Suppressor macrophage treated with lipopolysaccharide for 4 hours (primary cell): ENCODE measurements around the gene FGF14.

Experiments
- DNase-seq: peaks from one replicate; pipeline ENCODE4 v3.0.0-alpha.2; 2020

FGF14 gene

GRCh38 chr13:102302534-102302933, 99.3 kb downstream of the FGF14 start:
- no peak for DNase-seq

DNA sequence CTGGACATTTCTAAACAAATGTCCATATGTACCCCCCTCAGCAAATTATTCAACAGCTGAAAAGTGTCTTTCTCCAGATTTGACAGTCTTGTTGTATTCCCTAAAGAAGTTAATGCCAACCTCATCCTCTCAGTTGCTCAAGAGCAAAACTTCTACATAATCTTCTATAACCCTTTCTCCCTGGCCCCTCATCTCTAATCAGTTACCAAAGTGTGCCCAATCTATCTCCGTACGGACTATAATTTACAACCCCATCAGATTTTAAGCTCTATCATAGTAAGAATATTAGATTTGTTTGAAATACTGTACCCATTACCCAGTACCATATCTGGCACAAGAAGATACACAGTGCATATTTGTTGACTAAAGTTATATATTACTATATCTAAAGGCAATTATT, 101.5 kb downstream of the FGF14 start:
- DNase-seq = no peak

- no peak for DNase-seq
Measured at GRCh38 chr13:102299366-102299765, 102.5 kb downstream of the FGF14 start.

- no peak for DNase-seq
Measured at GRCh38 chr13:102298051-102298450, 103.8 kb downstream of the FGF14 start.

DNA sequence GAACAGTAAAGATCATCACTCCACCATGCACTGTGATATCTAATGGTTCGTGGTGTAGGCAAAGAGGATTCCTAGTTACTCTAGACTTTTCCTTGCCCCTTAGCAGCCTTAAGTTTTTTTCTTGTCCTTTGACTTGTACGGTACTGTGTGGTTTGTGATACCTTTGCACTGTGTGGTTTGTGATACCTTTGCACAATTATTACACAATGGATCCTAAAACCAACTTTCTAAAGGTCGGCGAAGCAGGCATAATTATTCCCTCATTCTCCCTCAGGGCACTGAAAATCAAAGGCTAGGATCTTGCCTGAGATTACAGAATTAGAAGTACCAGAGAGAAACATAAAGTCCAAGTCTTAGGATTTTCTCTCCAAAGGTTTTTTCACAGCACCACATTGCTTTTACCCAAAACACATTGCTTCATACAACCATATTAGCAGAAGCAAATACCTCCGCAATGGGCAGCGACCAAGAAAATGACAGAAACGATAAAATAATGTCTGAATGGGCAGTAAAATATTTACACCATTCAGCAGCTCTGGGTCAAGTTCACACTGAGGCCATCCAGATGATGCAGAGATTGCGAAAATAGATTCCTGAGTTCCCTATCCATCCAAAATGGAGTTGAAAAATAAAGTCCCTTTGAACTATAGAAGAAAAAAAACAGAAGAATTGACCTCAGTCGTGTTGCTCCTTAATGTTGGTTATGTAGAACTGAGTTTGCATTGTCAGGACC, 106.4 kb downstream of the FGF14 start:
- DNase-seq = no peak

GRCh38 chr13:102294407-102295018, 107.3 kb downstream of the FGF14 start:
- no peak for DNase-seq

DNA sequence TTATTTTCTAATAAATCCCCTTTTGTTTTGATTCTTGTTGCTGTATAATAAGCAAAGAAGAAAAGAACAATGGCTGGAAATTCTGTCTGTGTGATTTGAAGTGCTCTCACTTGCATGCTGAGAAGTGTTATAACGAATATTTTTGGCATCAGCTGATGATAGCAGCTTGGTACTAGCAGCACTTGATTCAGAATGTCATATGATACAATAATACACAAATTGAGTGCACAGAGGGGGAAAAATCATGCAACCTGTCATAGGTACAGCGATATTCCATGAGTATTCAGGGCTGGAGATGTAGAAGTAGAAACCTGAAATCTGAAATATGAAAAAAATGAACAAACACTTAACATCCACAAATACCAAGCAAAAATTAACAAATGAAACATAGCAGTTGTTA, 108.1 kb downstream of the FGF14 start:
- no peak for DNase-seq

- DNase-seq = no peak
Measured at GRCh38 chr13:102291587-102292218, 110.1 kb downstream of the FGF14 start.

DNA sequence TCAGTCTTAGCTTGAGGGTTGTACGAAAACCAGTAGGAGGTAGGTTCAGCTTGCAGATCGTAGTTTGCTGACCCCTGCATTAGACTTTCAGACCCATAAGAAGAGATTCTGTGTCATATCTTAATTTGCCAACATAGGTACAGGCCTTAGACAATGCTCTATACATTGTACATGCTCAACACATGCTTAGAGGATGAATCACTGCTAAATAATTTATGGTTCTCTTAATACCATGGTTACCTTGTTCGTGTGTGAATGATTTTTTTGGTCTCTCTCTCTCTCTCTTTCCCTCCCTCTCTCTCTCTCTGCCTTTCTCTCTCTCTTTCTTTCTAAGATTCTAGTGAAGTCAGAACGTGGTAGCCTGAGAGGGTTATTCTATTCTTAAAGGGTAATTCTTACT, 112.2 kb downstream of the FGF14 start:
- DNase-seq = no peak

- no peak for DNase-seq
Measured at GRCh38 chr13:102286326-102286725, 115.5 kb downstream of the FGF14 start.

- no peak for DNase-seq
Measured at GRCh38 chr13:102280366-102280765, 121.5 kb downstream of the FGF14 start.

- no peak for DNase-seq
Measured at GRCh38 chr13:102277286-102277685, 124.6 kb downstream of the FGF14 start.

GRCh38 chr13:102276404-102276803, 125.4 kb downstream of the FGF14 start:
- DNase-seq = no peak

DNA sequence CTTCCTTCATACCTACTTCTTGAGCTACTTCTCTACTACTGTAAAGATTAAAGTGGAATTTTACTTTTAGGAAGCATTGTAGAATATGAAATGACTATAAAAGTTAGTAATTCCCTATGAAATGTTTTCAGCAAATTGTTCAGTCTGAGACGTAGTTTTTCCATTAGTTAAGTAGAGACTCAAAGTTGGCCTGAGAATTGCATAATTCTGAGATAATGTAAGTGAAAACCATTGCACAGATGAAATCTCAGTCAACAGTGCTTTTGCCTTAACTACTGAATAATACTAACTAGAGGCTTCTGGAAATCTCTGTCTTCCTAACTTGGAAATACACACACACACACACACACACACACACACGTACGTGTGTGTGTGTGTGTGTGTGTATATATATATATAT, 125.9 kb downstream of the FGF14 start:
- no peak for DNase-seq

DNA sequence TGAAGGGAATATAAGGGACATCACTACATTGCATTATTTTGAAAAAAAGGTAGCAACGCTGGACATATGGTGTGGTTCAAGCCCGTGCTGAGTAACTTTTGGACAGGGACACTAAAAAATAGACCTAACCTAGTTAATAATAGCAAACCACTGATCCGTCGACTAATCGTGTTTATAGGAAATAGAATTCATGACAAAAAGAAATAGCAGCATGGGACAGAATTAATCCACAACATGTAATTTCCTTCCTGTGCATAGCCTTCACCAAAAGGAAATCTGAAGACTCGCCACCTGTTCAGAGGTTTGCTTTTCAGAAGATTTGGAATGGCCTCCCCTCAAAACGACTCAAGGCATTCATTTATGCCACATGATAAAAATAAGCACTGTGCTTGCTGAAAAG, 128.7 kb downstream of the FGF14 start:
- no peak for DNase-seq

- DNase-seq = no peak
Measured at GRCh38 chr13:102267191-102267590, 134.7 kb downstream of the FGF14 start.

- DNase-seq = no peak
Measured at GRCh38 chr13:102261809-102262208, 140.0 kb downstream of the FGF14 start.

DNA sequence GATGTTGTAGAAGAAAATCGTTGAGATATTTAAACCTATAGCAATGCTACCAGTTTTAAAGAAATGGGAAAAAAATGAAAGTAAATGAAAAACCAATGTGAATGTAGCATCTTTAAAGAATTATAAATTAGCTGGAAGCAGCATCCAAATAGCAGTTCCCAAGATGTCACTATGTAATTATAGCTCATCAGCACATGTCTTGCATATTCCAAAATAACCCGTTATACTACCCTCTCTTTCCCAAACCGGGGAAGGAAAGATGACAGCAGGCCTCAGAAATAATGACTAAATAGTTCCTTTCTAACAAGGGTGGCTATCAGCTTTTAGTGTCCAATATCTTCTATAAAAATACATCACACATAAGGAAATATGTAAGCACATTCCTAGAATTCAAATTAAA, 140.5 kb downstream of the FGF14 start:
- no peak for DNase-seq

DNA sequence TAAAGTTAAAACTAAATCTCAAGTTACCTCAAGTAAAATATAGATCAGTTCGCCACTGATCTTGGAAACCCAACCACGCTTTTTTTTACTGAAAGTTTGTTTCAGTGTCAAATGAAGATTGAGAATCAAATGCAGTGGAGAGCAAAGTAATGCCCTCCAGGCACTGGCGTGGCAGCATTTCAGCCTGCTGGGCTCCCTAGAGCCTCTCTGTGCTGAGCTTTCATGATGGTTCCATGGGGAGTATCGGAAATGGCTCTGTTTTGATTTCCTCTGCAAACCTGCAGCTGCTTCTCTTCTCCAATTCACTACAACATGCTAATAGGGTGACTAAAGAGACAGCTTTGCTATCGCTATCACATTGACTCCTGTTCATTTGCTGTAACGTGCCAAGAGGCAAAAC, 141.6 kb downstream of the FGF14 start:
- no peak for DNase-seq

DNA sequence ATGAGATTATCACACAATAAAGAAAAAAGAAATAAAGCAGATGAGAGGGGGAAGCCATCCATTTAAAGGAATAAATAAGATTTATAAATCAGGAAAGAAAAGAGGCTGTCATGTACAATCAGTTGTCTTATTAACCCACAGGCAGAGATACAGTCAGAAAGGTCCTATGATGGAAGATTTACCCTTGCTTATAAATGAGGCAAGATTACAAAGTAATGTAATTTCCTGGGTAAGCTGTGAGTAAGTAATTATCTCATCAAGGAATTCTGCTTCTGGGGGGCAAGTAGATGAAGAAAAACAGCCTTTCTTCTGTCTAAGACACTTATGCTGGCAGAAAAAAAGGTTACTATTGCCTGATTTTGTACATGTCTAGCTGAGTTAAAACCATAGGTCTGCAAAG, 146.4 kb downstream of the FGF14 start:
- no peak for DNase-seq

DNA sequence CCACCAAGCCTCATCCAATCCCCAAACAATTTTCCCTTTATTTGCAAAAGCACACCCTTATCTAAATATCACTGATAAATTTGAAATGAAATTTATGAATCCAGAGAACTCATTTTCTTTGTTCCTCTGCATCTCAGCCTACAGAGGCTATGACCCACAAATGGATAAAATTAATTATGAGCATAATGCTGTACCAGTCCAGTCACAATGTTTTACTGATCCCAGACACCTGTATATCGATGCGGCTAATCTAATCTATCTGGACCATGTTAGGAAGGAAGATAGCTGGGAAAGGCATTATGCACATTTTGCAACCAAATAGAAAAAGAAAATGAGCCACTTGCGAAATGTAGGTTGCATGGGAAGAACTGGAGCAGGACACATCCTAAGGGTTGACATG, 150.0 kb downstream of the FGF14 start:
- no peak for DNase-seq

GRCh38 chr13:102250448-102250847, 151.4 kb downstream of the FGF14 start:
- DNase-seq = no peak

- no peak for DNase-seq
Measured at GRCh38 chr13:102244607-102245227, 157.1 kb downstream of the FGF14 start.

DNA sequence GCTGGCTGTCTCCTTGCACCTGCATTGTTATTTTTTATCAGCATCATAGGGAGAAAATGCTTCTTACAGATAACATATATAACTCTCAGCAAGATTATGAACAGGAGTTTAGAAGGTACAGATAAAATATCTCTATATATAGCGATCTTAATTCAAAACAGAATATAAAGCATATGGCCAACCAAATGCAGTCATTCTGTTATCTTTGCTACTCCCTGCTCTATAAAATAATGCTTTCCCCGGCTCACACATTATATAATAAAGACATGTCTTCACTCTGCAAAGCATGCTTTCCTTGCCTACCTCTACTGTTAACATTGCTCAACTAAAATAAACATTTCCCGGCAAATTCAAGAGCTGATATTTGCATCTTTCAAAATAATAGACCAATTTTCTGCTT, 161.7 kb downstream of the FGF14 start:
- no peak for DNase-seq
